Mucosa of rectum (tissue), 2 donors: ENCODE results near the gene BYSL.

Experiments
- H3K27ac ChIP-seq, 2 donors: one replicate each; pipeline ENCODE4 v1.7.0; 2013; ENCODE audit warnings: inconsistent platforms in 2 of 2, low read depth in 2 of 2, low read length in 2 of 2
- H3K27me3 ChIP-seq, 2 donors: one replicate each; pipeline ENCODE4 v1.7.0; 2013; ENCODE audit warnings: low read length in 2 of 2; ENCODE audit not compliant: control insufficient read depth in 2 of 2, insufficient read depth in 2 of 2
- H3K36me3 ChIP-seq, 2 donors: one replicate each; pipeline ENCODE4 v1.7.0; 2013; ENCODE audit warnings: low read length in 2 of 2; ENCODE audit not compliant: control insufficient read depth in 2 of 2, insufficient read depth in 2 of 2
- H3K4me1 ChIP-seq, 2 donors: one replicate each; pipeline ENCODE4 v1.7.0; 2013; ENCODE audit warnings: low read length in 2 of 2, mild to moderate bottlenecking in 1 of 2; ENCODE audit not compliant: control insufficient read depth in 2 of 2, insufficient read depth in 2 of 2
- H3K4me3 ChIP-seq, 2 donors: one replicate each; pipeline ENCODE4 v1.7.0; 2013; ENCODE audit warnings: low read length in 2 of 2
- H3K9ac ChIP-seq, 2 donors: one replicate each; pipeline ENCODE4 v1.7.0; 2013; ENCODE audit warnings: low read length in 2 of 2, low read depth in 1 of 2, mild to moderate bottlenecking in 1 of 2
- H3K9me3 ChIP-seq, 2 donors: one replicate each; pipeline ENCODE4 v1.7.0; 2013; ENCODE audit warnings: low read length in 2 of 2; ENCODE audit not compliant: control insufficient read depth in 2 of 2
- donor health status: healthy.
- donor health status: Normal muscosa, but diverticular disease.

The BYSL gene

DNA sequence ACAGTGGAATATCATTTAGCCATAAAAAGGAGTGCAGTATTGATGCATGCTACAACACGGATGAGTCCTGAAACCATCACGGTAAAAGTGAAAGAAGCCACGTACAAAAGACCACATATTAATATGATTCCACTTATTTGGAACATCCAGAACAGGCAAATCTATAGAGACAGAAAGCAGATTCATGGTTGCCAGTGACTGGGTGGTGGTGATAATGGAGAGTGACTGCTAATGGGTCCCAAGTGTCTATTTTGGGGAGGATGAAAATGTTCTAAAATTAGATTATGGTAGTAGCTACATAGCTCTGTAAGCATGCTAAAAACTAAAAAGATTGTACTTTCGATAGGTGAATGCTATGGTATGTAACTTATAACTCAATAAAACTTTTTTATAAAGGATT is 38.7 kb downstream of the BYSL start:
- no peaks in the 10 kb centered on the region for H3K27me3 ChIP-seq
- H3K4me1 ChIP-seq: no peaks in the 10 kb centered on the region
- no peak overlapping the region for H3K4me3 ChIP-seq
- H3K9ac ChIP-seq: no peak overlapping the region
- H3K27ac ChIP-seq: no peak overlapping the region
- no peaks in the 10 kb centered on the region for H3K9me3 ChIP-seq
- H3K36me3 ChIP-seq: no peaks in the 10 kb centered on the region

- Histone ChIP-seq H3K9me3 (no peaks in the 10 kb centered on the region), H3K27me3 (no peaks in the 10 kb centered on the region), H3K36me3 (no peaks in the 10 kb centered on the region), H3K4me1 (no peaks in the 10 kb centered on the region), H3K4me3 (no peak overlapping the region), H3K9ac (no peak overlapping the region), H3K27ac (no peak overlapping the region)
These were observed 42.1 kb downstream of the BYSL start for GRCh38 chr6:41963371-41963770.

- H3K27me3 ChIP-seq: no peaks in the 10 kb centered on the region
- H3K27ac ChIP-seq: no peak overlapping the region
- H3K36me3 ChIP-seq: no peaks in the 10 kb centered on the region
- H3K9ac ChIP-seq: no peak overlapping the region
- H3K4me1 ChIP-seq: no peaks in the 10 kb centered on the region
- H3K9me3 ChIP-seq: no peaks in the 10 kb centered on the region
- H3K4me3 ChIP-seq: no peak overlapping the region
These were observed 43.0 kb downstream of the BYSL start for GRCh38 chr6:41964201-41964887.

DNA sequence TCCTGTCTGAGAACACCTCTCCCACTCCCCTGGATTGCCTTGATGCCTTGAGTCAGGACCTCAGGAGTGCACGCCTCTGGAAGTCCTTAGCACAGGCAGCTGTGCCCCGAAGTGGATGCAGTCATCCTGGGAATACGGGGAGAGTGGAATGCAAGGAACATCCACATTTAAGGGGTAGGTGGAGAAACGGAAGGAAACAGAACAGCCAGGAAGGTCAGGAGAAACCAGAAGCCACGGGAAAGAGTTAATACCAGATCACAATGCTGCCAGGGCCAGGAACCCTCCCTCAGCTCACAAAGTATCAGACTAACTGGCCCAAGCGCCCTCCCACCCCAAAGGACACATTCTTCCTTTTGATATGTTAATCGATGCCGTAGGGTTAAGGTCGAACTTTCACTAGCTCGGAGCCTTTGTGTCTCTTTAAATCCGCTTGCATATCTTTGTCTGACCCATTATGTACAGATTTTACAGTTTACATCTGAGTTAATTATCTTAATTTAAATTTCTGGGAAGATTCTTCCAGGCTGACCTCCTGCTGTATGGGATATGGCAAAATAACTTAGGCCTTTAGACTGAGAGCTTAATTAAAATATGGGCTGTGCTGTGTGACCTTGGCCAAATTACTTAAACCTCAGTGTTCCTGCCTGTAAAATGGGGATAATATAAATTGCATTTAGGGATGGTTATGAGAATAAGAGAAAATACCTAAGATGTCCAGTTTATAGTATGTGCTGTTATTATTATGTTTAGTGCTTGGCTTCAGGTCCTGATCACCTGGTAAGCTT is 44.3 kb downstream of the BYSL start:
- H3K27me3 ChIP-seq: no peaks in the 10 kb centered on the region
- peaks cover 0 to 3% of the 10 kb centered on the region in 2 donors for H3K4me1 ChIP-seq
- no peaks in the 10 kb centered on the region for H3K36me3 ChIP-seq
- no peak overlapping the region for H3K9ac ChIP-seq
- H3K27ac ChIP-seq: no peak overlapping the region
- H3K9me3 ChIP-seq: no peaks in the 10 kb centered on the region
- no peak overlapping the region for H3K4me3 ChIP-seq

DNA sequence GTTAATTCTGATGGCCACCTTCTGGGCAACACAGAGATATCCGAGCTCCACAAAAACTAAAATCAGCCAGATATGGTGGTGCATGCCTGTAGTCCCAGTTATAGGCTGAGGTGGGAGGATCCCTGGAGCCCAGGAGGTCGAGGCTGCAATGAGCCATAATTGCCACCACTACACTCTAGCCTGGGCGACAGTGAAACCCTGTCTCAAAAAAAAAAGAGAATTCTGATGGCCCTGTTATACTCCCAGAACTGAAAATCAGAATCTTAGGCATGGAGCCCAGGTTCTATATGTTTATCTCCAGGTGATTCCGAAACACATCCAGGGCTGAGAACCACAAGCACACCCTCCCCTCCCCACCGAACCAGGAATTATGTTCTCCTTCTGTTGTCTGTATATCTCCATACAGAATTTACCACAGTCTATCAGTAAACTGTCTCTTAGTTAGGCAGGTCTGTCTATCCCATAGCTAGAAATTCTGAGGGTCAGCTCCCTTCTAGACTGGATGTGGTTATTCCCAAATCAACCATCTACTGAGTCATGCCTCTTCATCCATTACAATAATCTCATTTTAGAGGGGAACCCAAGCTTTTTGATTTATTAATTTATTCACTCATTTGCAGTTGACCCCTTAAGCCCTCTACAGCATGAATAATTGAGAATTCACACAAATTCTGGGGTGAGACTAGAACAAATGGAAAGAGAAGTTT is 45.1 kb downstream of the BYSL start:
- no peak overlapping the region for H3K4me3 ChIP-seq
- peaks cover 0 to 7% of the 10 kb centered on the region in 2 donors for H3K4me1 ChIP-seq
- no peaks in the 10 kb centered on the region for H3K9me3 ChIP-seq
- no peak overlapping the region for H3K9ac ChIP-seq
- no peaks in the 10 kb centered on the region for H3K36me3 ChIP-seq
- no peaks in the 10 kb centered on the region for H3K27me3 ChIP-seq
- no peak overlapping the region for H3K27ac ChIP-seq

DNA sequence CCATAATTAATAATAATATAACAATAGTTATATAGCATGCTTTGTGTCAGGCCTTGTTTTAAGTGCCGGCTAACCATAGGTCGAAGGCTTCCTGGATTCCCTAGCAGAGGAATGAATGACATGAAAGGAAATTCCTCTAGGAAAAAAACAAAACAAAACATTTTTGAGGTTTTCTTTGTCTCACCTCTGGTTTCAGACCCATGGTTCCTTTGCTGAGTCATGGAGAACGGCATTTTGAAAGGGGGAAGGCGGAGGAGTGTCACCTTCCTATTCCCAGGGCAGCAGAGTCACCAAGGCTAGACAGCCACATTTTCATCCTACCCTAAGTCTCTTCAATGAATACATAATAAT is 45.6 kb downstream of the BYSL start:
- H3K9me3 ChIP-seq: no peaks in the 10 kb centered on the region
- peaks cover 0 to 7% of the 10 kb centered on the region in 2 donors for H3K4me1 ChIP-seq
- no peaks in the 10 kb centered on the region for H3K36me3 ChIP-seq
- no peak overlapping the region for H3K9ac ChIP-seq
- H3K4me3 ChIP-seq: no peak overlapping the region
- no peaks in the 10 kb centered on the region for H3K27me3 ChIP-seq
- H3K27ac ChIP-seq: no peak overlapping the region

GRCh38 chr6:41967312-41968287 is 46.3 kb downstream of the BYSL start:
- Histone ChIP-seq H3K36me3 (no peaks in the 10 kb centered on the region), H3K4me1 (peaks cover 0 to 7% of the 10 kb centered on the region in 2 donors), H3K27ac (no peak overlapping the region), H3K27me3 (no peaks in the 10 kb centered on the region), H3K4me3 (no peak overlapping the region), H3K9ac (no peak overlapping the region), H3K9me3 (no peaks in the 10 kb centered on the region)

DNA sequence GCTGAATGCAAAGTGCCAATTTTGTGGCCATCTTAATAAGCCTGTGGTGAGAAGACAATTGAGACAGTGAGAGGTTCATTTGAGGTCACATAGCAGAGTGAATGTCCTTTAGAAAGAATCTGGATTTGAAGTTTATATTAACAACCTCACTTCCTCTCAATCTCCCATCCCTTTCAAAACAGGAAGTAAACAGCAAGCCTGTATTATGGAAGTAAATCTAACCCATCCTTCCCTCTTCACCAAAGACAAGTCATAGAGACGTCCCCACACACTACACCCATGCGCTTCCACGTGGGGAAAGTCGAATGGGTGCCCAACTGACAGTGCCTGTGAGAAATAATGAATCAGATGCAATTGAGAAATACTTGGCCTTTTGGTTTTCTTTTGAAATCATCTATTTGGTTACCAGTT is 49.1 kb downstream of the BYSL start:
- no peak overlapping the region for H3K27ac ChIP-seq
- no peaks in the 10 kb centered on the region for H3K9me3 ChIP-seq
- H3K4me3 ChIP-seq: no peak overlapping the region
- peaks cover 0 to 7% of the 10 kb centered on the region in 2 donors for H3K4me1 ChIP-seq
- no peak overlapping the region for H3K9ac ChIP-seq
- no peaks in the 10 kb centered on the region for H3K36me3 ChIP-seq
- H3K27me3 ChIP-seq: no peaks in the 10 kb centered on the region

DNA sequence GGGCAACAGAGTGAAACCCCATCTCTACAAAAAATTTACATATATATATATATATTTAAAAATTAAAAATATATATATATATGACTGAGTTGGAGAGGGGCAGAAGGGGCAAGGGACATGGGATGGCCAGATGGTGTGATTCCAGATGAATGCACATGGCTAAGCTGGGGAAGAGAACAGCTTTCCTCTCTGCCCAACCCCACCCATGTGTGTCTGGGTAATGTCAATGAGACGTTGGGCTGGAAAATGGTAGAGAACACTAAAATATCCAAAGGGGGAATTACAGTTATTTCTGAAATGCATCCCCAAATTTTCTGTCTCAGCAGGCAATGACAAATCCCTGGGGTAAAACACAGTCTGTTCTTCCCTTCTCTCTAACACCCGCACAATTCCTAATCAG is 51.5 kb downstream of the BYSL start:
- Histone ChIP-seq H3K4me3 (no peak overlapping the region), H3K27me3 (no peaks in the 10 kb centered on the region), H3K36me3 (no peaks in the 10 kb centered on the region), H3K4me1 (peaks cover 0 to 7% of the 10 kb centered on the region in 2 donors), H3K9ac (no peak overlapping the region), H3K27ac (no peak overlapping the region), H3K9me3 (no peaks in the 10 kb centered on the region)
